HEK293 (cell line): ENCODE data around the gene ADCY4.

Source experiments
- CTCF ChIA-PET: fragments of 350-600 bp; formaldehyde crosslinking; extraction: SDS; loops from one replicate; lab custom pipeline; 2021; ENCODE audit warnings: antibody characterized with exemption; lab: Yijun Ruan, JAX
- POLR2A ChIA-PET: fragments of 300-600 bp; formaldehyde crosslinking; extraction: SDS; loops from one replicate; lab custom pipeline; 2020; ENCODE audit warnings: antibody characterized with exemption, inconsistent platforms; lab: Yijun Ruan, JAX
- H3K27ac ChIP-seq: fragments of 200-500 bp; sonication (Bioruptor generic); 2 replicates; pipeline ENCODE4 v1.5.1; 2014; ENCODE audit warnings: low read depth, low read length, control low read depth, inconsistent platforms; ENCODE audit errors: extremely low read depth
- H3K36me3 ChIP-seq, 2 experiments: fragments of 200-500 bp in 1 of 2; sonication (Bioruptor generic) in 1 of 2; 1 replicate in 1 of 2; 2 replicates in 1 of 2; pipeline ENCODE4 v1.5.1; 2014 to 2017; ENCODE audit warnings: inconsistent platforms in 2 of 2, low read length in 2 of 2; ENCODE audit not compliant: control insufficient read depth in 2 of 2, insufficient read depth in 1 of 2
- H3K4me1 ChIP-seq: fragments of 200-500 bp; sonication (Bioruptor generic); 2 replicates; pipeline ENCODE4 v1.5.1; 2014; ENCODE audit warnings: mild to moderate bottlenecking, low read length, inconsistent platforms; ENCODE audit not compliant: control insufficient read depth, insufficient read depth
- H3K4me3 ChIP-seq: 2 replicates; pipeline ENCODE4 v1.5.1; 2011; ENCODE audit warnings: low read depth, mild to moderate bottlenecking, control low read depth, low read length, moderate library complexity
- H3K9me3 ChIP-seq: fragments of 200-500 bp; sonication (Bioruptor generic); 2 replicates; pipeline ENCODE4 v1.5.1; 2014; ENCODE audit warnings: low read depth, low read length, inconsistent platforms; ENCODE audit not compliant: control insufficient read depth, insufficient read depth
- GLI4 ChIP-seq: fragments of 450-650 bp; formaldehyde crosslinking; IDR thresholded peaks from 2 replicates; pipeline ENCODE4 v1.5.1; 2016; ENCODE audit warnings: missing biosample characterization, missing genetic modification characterization
- KLF1 ChIP-seq: fragments of 450-650 bp; formaldehyde crosslinking; IDR thresholded peaks from 2 replicates; pipeline ENCODE4 v1.5.1; 2016; ENCODE audit warnings: missing biosample characterization, missing genetic modification characterization
- SCRT1 ChIP-seq: fragments of 450-650 bp; formaldehyde crosslinking; IDR thresholded peaks from 2 replicates; pipeline ENCODE4 v1.5.1; 2016; ENCODE audit warnings: missing biosample characterization, missing genetic modification characterization, borderline replicate concordance
- TRIM28 ChIP-seq: IDR thresholded peaks from 2 replicates; pipeline ENCODE4 v1.6.1; 2011; ENCODE audit warnings: low read length, control low read depth, borderline replicate concordance
- YY1 ChIP-seq: fragments of 450-650 bp; formaldehyde crosslinking; IDR thresholded peaks from 2 replicates; pipeline ENCODE4 v1.5.1; 2018; ENCODE audit warnings: missing biosample characterization, missing genetic modification characterization
- ZBTB48 ChIP-seq: fragments of 450-650 bp; formaldehyde crosslinking; IDR thresholded peaks from 2 replicates; pipeline ENCODE4 v1.5.1; 2016; ENCODE audit warnings: missing biosample characterization, missing genetic modification characterization
- ZFP69B ChIP-seq: fragments of 450-650 bp; formaldehyde crosslinking; IDR thresholded peaks from 2 replicates; pipeline ENCODE4 v1.5.1; 2016; ENCODE audit warnings: missing biosample characterization, missing genetic modification characterization
- ZNF140 ChIP-seq: fragments of 450-650 bp; formaldehyde crosslinking; IDR thresholded peaks from 2 replicates; pipeline ENCODE4 v1.5.1; 2016; ENCODE audit warnings: missing biosample characterization, missing genetic modification characterization
- ZNF202 ChIP-seq: fragments of 450-650 bp; formaldehyde crosslinking; IDR thresholded peaks from 2 replicates; pipeline ENCODE4 v1.5.1; 2016; ENCODE audit warnings: missing biosample characterization, missing genetic modification characterization, borderline replicate concordance
- ZNF24 ChIP-seq: fragments of 450-650 bp; formaldehyde crosslinking; IDR thresholded peaks from 2 replicates; pipeline ENCODE4 v1.5.1; 2016; ENCODE audit warnings: missing biosample characterization, missing genetic modification characterization
- ZNF274 ChIP-seq, 2 experiments: fragments of 200-500 bp in 1 of 2; fragments of 450-650 bp in 1 of 2; sonication (Bioruptor generic) in 1 of 2; formaldehyde crosslinking in 1 of 2; IDR thresholded peaks; 2 replicates each; pipeline versions ENCODE4 v1.5.1 to v1.6.1; 2014 to 2016; ENCODE audit warnings: borderline replicate concordance in 1 of 2, inconsistent platforms in 1 of 2, low read length in 1 of 2, missing biosample characterization in 1 of 2, missing genetic modification characterization in 1 of 2
- ZNF350 ChIP-seq: fragments of 450-650 bp; formaldehyde crosslinking; IDR thresholded peaks from 2 replicates; pipeline ENCODE4 v1.5.0; 2017; ENCODE audit warnings: missing biosample characterization, mild to moderate bottlenecking, missing genetic modification characterization
- ZNF366 ChIP-seq: fragments of 450-650 bp; formaldehyde crosslinking; conservative IDR thresholded peaks from 2 replicates; pipeline ENCODE4 v1.5.1; 2016; ENCODE audit warnings: missing biosample characterization, missing genetic modification characterization
- ZNF544 ChIP-seq: fragments of 450-650 bp; formaldehyde crosslinking; IDR thresholded peaks from 2 replicates; pipeline ENCODE4 v1.5.0; 2017; ENCODE audit warnings: missing biosample characterization, missing genetic modification characterization
- ZNF670 ChIP-seq: fragments of 450-650 bp; formaldehyde crosslinking; IDR thresholded peaks from 2 replicates; pipeline ENCODE4 v1.5.1; 2016; ENCODE audit warnings: missing biosample characterization, missing genetic modification characterization, low read depth
- ZNF677 ChIP-seq: fragments of 450-650 bp; IDR thresholded peaks from 2 replicates; pipeline ENCODE4 v1.5.0; 2018; ENCODE audit warnings: missing biosample characterization, mild to moderate bottlenecking, missing genetic modification characterization, moderate library complexity
- ZNF701 ChIP-seq: fragments of 450-650 bp; formaldehyde crosslinking; IDR thresholded peaks from 2 replicates; pipeline ENCODE4 v1.5.1; 2016; ENCODE audit warnings: missing biosample characterization, missing genetic modification characterization
- TF ChIP-seq, protein P1 (sequence below): fragments of 450-650 bp; formaldehyde crosslinking; IDR thresholded peaks from 2 replicates; pipeline ENCODE4 v1.5.1; 2016; ENCODE audit warnings: missing biosample characterization, missing genetic modification characterization
- TF ChIP-seq, protein P2 (sequence below): sonication (generic); formaldehyde crosslinking; IDR thresholded peaks from 2 replicates; pipeline ENCODE4 v1.8.1; 2022; ENCODE audit warnings: mild to moderate bottlenecking, moderate library complexity, missing genetic modification reagents
- TF ChIP-seq, protein P3 (sequence below): fragments of 450-650 bp; formaldehyde crosslinking; IDR thresholded peaks from 2 replicates; pipeline ENCODE4 v1.5.1; 2016; ENCODE audit warnings: missing biosample characterization, missing genetic modification characterization
- TF ChIP-seq, protein P4 (sequence below): fragments of 450-650 bp; formaldehyde crosslinking; IDR thresholded peaks from 2 replicates; pipeline ENCODE4 v1.5.1; 2016; ENCODE audit warnings: missing biosample characterization, missing genetic modification characterization
- TF ChIP-seq, protein P5 (sequence below): fragments of 450-650 bp; formaldehyde crosslinking; IDR thresholded peaks from 2 replicates; pipeline ENCODE4 v1.5.1; 2016; ENCODE audit warnings: missing biosample characterization, missing genetic modification characterization
- TF ChIP-seq, protein P6 (sequence below): IDR thresholded peaks from 2 replicates; pipeline ENCODE4 v1.6.1; 2011; ENCODE audit warnings: mild to moderate bottlenecking, low read depth, low read length, borderline replicate concordance

ADCY4 gene

DNA sequence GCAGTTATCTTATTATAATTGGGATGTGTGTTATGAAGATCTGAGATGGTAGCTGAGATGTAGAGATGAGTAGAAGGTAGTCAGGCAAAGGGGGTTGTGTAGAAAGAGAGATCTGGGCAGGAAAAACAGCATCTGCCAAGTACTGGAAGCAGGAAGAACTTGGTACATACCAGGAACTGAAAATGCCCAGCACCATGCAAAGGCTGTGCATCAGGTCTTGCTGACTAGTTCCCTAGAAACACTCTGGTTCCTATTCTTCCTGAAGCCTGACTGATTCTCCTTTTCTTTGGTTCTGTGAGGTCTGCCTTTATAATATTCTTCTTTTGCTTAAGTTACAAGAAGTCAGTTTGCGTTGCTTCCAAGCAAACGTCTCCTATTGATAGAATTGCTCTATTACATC lies 26.5 kb upstream of the ADCY4 start:
- H3K4me3 ChIP-seq: no peak overlapping the region
- H3K4me1 ChIP-seq: peaks cover 7% of the 10 kb centered on the region
- TF ChIP-seq ZNF350 (no peak), ZBTB48 (tag by site-specific recombination) (no peak), ZNF677 (tag by site-specific recombination) (no peak), SCRT1 (no peak)
- TF ChIP-seq, protein P1, sequence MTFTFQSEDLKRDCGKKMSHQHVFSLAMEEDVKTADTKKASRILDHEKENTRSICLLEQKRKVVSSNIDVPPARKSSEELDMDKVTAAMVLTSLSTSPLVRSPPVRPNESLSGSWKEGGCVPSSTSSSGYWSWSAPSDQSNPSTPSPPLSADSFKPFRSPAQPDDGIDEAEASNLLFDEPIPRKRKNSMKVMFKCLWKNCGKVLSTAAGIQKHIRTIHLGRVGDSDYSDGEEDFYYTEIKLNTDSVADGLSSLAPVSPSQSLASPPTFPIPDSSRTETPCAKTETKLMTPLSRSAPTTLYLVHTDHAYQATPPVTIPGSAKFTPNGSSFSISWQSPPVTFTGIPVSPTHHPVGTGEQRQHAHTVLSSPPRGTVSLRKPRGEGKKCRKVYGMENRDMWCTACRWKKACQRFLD (tag by site-specific recombination): no peak
- TF ChIP-seq, protein P2, sequence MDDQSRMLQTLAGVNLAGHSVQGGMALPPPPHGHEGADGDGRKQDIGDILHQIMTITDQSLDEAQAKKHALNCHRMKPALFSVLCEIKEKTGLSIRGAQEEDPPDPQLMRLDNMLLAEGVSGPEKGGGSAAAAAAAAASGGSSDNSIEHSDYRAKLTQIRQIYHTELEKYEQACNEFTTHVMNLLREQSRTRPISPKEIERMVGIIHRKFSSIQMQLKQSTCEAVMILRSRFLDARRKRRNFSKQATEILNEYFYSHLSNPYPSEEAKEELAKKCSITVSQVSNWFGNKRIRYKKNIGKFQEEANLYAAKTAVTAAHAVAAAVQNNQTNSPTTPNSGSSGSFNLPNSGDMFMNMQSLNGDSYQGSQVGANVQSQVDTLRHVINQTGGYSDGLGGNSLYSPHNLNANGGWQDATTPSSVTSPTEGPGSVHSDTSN (CRISPR knock-in tag): no peak
- TF ChIP-seq, protein P3, sequence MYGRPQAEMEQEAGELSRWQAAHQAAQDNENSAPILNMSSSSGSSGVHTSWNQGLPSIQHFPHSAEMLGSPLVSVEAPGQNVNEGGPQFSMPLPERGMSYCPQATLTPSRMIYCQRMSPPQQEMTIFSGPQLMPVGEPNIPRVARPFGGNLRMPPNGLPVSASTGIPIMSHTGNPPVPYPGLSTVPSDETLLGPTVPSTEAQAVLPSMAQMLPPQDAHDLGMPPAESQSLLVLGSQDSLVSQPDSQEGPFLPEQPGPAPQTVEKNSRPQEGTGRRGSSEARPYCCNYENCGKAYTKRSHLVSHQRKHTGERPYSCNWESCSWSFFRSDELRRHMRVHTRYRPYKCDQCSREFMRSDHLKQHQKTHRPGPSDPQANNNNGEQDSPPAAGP: no peak
- H3K36me3 ChIP-seq: no peaks in the 10 kb centered on the region
- POLR2A ChIA-PET: interaction anchor here (1.3 kb wide), 1 partner anchor 69 kb away, joined by 3 read pairs; the partner anchor contains the start of gene KHNYN
- H3K27ac ChIP-seq: no peak overlapping the region
- CTCF ChIA-PET: interaction anchor here (0.6 to 3.4 kb wide), 8 partner anchors 10 to 75 kb away, joined by 3 to 41 read pairs (median 4); partner anchors contain the start of genes CBLN3 and KHNYN
- H3K9me3 ChIP-seq: no peaks in the 10 kb centered on the region

DNA sequence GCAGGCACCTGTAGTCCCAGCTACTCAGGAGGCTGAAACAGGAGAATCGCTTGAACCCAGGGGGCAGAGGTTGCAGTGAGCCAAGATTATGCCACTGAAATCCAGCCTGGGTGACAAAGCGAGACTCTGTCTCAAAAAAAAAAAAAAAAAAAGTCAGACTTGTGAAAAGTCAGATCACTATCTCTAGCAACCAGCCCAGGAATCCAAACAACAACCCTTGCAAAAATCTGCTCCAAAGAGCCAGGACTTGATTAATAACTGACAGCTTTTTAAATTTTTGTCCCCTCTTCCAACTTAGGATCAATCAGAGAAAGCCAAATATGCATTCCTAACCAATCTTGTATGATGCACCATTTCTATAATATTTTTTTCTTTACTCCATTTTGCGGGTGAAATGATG lies 25.4 kb upstream of the ADCY4 start:
- no peak overlapping the region for H3K4me3 ChIP-seq
- H3K36me3 ChIP-seq: no peaks in the 10 kb centered on the region
- no peaks in the 10 kb centered on the region for H3K9me3 ChIP-seq
- peaks cover 2% of the 10 kb centered on the region; the same call in 1 of the 2 replicates for H3K4me1 ChIP-seq
- POLR2A ChIA-PET: interaction anchor here (1.1 kb wide), 1 partner anchor 69 kb away, joined by 3 read pairs; the partner anchor contains the start of genes CBLN3 and KHNYN
- TF ChIP-seq, protein P3: no peak
- TF ChIP-seq ZNF701 (no peak), TRIM28 (no peak), GLI4 (no peak), ZNF670 (tag by site-specific recombination) (no peak), ZNF24 (no peak), ZNF274 (IDR thresholded peaks at IDR 0.05; ENCODE audit: low read length) (no peak), ZNF274 (tag by site-specific recombination; IDR thresholded peaks at IDR 0.05; ENCODE audit: borderline replicate concordance) (no peak), ZNF202 (no peak), KLF1 (tag by site-specific recombination) (no peak), ZNF366 (tag by site-specific recombination) (no peak), ZNF544 (tag by site-specific recombination) (no peak), ZNF140 (tag by site-specific recombination) (no peak), ZFP69B (tag by site-specific recombination) (no peak), YY1 (tag by site-specific recombination) (no peak)
- TF ChIP-seq, protein P4, sequence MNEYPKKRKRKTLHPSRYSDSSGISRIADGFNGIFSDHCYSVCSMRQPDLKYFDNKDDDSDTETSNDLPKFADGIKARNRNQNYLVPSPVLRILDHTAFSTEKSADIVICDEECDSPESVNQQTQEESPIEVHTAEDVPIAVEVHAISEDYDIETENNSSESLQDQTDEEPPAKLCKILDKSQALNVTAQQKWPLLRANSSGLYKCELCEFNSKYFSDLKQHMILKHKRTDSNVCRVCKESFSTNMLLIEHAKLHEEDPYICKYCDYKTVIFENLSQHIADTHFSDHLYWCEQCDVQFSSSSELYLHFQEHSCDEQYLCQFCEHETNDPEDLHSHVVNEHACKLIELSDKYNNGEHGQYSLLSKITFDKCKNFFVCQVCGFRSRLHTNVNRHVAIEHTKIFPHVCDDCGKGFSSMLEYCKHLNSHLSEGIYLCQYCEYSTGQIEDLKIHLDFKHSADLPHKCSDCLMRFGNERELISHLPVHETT (tag by site-specific recombination): no peak
- TF ChIP-seq, protein P5, sequence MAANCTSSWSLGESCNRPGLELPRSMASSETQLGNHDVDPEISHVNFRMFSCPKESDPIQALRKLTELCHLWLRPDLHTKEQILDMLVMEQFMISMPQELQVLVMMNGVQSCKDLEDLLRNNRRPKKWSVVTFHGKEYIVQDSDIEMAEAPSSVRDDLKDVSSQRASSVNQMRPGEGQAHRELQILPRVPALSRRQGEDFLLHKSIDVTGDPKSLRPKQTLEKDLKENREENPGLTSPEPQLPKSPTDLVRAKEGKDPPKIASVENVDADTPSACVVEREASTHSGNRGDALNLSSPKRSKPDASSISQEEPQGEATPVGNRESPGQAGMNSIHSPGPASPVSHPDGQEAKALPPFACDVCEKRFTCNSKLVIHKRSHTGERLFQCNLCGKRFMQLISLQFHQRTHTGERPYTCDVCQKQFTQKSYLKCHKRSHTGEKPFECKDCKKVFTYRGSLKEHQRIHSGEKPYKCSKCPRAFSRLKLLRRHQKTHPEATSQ (tag by site-specific recombination): no peak
- TF ChIP-seq, protein P6, sequence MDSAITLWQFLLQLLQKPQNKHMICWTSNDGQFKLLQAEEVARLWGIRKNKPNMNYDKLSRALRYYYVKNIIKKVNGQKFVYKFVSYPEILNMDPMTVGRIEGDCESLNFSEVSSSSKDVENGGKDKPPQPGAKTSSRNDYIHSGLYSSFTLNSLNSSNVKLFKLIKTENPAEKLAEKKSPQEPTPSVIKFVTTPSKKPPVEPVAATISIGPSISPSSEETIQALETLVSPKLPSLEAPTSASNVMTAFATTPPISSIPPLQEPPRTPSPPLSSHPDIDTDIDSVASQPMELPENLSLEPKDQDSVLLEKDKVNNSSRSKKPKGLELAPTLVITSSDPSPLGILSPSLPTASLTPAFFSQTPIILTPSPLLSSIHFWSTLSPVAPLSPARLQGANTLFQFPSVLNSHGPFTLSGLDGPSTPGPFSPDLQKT: no peak
- H3K27ac ChIP-seq: no peak overlapping the region
- CTCF ChIA-PET: interaction anchor here (0.6 to 4.0 kb wide), 5 partner anchors 26 to 1073 kb away, joined by 3 to 41 read pairs (median 3); partner anchors contain the start of genes CBLN3 and KHNYN
